ENCODE results near the gene FARS2. TPM values are rescaled to one million over a fixed set of nuclear protein-coding genes. Genes with fewer than 3 reads are reported as not detected.

FARS2 gene
- total RNA-seq, 2 donors from 2014 or later = 16.2 to 18.3 TPM

DNA sequence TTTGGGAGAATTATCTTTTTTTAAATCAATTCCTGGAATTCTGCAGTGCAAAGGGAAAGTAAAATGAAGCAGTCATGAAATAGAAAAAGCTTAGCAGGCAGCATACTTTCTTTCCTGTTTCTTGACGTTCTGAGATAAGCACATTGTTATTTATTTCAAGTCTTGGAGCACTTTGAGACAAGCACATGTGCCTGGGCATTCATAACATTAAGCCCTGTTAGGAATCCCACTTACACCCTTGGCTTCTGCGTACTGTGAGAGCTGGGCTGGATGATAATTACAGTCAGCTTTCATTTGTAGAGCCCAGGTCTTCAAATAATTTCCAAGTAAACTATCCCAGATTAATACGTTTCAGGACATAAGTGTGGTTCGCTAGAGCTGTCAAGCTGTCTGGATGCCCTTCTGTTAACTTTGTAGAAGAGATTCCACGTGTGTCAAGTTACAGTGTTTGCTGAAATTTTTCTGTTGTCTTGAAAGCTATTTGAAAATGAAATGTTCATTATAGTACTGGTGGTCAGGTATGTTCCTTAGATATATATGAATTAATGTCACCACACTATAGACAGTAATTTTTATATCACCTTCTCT lies 8.9 kb downstream of the FARS2 start:
- Histone ChIP-seq H3K9ac (ENCODE audit: extremely low read depth, low read length, poor library complexity, severe bottlenecking) (no peak overlapping the region), H3K4me3 (ENCODE audit: low read length) (no peak overlapping the region), H3K9me3 (ENCODE audit: control insufficient read depth, low read length) (no peaks in the 10 kb centered on the region), H3K27me3 (ENCODE audit: control insufficient read depth, insufficient read depth, low read length, poor library complexity, severe bottlenecking) (no peaks in the 10 kb centered on the region), H3K4me1 (ENCODE audit: control insufficient read depth, insufficient read depth, low read length) (no peaks in the 10 kb centered on the region), H3K36me3 (ENCODE audit: control insufficient read depth, insufficient read depth, low read length) (peaks cover 4% of the 10 kb centered on the region), H3K27ac (ENCODE audit: low read depth, low read length) (no peak overlapping the region)
- H3K4me3 Mint-ChIP-seq = no peak overlapping the region
- H3K4me1 Mint-ChIP-seq = peaks cover 4% of the 10 kb centered on the region
- H3K9me3 Mint-ChIP-seq = peaks cover 10% of the 10 kb centered on the region
- peaks cover 22% of the 10 kb centered on the region for H3K36me3 Mint-ChIP-seq (ENCODE audit: low read depth)
- DNase-seq = no peak
- TF ChIP-seq, protein P1, sequence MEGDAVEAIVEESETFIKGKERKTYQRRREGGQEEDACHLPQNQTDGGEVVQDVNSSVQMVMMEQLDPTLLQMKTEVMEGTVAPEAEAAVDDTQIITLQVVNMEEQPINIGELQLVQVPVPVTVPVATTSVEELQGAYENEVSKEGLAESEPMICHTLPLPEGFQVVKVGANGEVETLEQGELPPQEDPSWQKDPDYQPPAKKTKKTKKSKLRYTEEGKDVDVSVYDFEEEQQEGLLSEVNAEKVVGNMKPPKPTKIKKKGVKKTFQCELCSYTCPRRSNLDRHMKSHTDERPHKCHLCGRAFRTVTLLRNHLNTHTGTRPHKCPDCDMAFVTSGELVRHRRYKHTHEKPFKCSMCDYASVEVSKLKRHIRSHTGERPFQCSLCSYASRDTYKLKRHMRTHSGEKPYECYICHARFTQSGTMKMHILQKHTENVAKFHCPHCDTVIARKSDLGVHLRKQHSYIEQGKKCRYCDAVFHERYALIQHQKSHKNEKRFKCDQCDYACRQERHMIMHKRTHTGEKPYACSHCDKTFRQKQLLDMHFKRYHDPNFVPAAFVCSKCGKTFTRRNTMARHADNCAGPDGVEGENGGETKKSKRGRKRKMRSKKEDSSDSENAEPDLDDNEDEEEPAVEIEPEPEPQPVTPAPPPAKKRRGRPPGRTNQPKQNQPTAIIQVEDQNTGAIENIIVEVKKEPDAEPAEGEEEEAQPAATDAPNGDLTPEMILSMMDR (conservative IDR thresholded peaks at IDR 0.05) = no peak
- H3K27me3 Mint-ChIP-seq (ENCODE audit: insufficient read depth) = no peaks in the 10 kb centered on the region
- no peak overlapping the region for H3K27ac Mint-ChIP-seq
- 79 to 80% methylated on average over 2 to 5 of the region's 5 CpGs for WGBS, 2 experiments (ENCODE audit: insufficient coverage in 1 of 2, insufficient read length in 1 of 2)

DNA sequence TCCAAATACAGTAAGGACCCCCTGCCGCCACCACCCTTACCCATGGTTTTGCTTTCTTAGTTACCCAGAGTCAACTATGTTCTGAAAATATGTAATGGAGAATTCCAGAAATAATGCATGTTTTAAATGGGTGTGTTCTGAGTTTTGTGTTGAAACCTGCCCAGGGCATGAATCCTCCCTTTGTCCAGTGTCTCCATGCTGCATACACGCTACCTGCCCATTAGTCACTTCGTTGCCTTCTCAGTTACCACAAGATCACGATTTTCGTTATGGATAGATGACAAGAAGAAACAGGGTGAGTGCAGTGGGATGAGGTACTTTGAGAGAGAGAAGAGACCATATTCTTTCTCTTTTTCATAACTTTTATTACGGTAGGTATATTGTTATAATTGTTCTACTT lies 10.6 kb downstream of the FARS2 start:
- WGBS, 2 experiments (ENCODE audit: insufficient coverage in 1 of 2, insufficient read length in 1 of 2) = 96% methylated on average over 4 of the region's 6 CpGs; no CpG with 5 or more reads in 1 of the 2 experiments
- Histone ChIP-seq H3K27me3 (ENCODE audit: control insufficient read depth, insufficient read depth, low read length, poor library complexity, severe bottlenecking) (no peaks in the 10 kb centered on the region), H3K4me3 (ENCODE audit: low read length) (no peak overlapping the region), H3K9me3 (ENCODE audit: control insufficient read depth, low read length) (no peaks in the 10 kb centered on the region), H3K36me3 (ENCODE audit: control insufficient read depth, insufficient read depth, low read length) (peaks cover 2% of the 10 kb centered on the region), H3K27ac (ENCODE audit: low read depth, low read length) (no peak overlapping the region), H3K9ac (ENCODE audit: extremely low read depth, low read length, poor library complexity, severe bottlenecking) (no peak overlapping the region), H3K4me1 (ENCODE audit: control insufficient read depth, insufficient read depth, low read length) (no peaks in the 10 kb centered on the region)
- Mint-ChIP-seq H3K27ac (no peak overlapping the region), H3K27me3 (ENCODE audit: insufficient read depth) (no peaks in the 10 kb centered on the region), H3K36me3 (ENCODE audit: low read depth) (peaks cover 17% of the 10 kb centered on the region), H3K9me3 (peaks cover 6% of the 10 kb centered on the region), H3K4me3 (no peak overlapping the region), H3K4me1 (peaks cover 10% of the 10 kb centered on the region)
- TF ChIP-seq, protein P1 (conservative IDR thresholded peaks at IDR 0.05) = no peak
- DNase-seq = no peak

DNA sequence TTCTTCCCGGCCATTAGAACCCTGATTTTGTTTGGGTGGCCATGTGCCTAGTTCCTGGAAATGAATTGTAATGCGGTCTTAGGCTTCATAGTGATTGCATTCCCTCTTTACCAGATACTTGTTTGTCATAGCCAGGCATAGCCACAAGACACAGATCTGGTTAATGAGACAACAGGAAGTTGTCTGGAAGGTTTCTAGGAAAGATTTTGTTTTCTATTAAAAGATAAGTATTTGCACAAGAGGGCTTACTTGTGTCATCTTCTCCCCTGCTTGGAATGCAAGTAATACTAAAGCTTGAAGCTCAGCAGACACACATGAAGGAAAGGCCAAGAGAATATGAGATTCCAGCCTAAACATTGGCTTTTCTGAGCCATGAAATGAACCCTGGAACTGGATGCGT lies 12.9 kb downstream of the FARS2 start:
- Mint-ChIP-seq H3K27me3 (ENCODE audit: insufficient read depth) (no peaks in the 10 kb centered on the region), H3K4me1 (peaks cover 21% of the 10 kb centered on the region)
- H3K9me3 ChIP-seq (ENCODE audit: control insufficient read depth, low read length) = no peaks in the 10 kb centered on the region

More for the DNA sequence above, 12.9 kb downstream of the FARS2 start:
- H3K36me3 ChIP-seq (ENCODE audit: control insufficient read depth, insufficient read depth, low read length) = no peaks in the 10 kb centered on the region
- no peak overlapping the region for H3K4me3 Mint-ChIP-seq
- H3K27me3 ChIP-seq (ENCODE audit: control insufficient read depth, insufficient read depth, low read length, poor library complexity, severe bottlenecking) = no peaks in the 10 kb centered on the region
- DNase-seq = no peak
- H3K9ac ChIP-seq (ENCODE audit: extremely low read depth, low read length, poor library complexity, severe bottlenecking) = no peak overlapping the region
- no peak overlapping the region for H3K27ac ChIP-seq (ENCODE audit: low read depth, low read length)
- TF ChIP-seq, protein P1 (conservative IDR thresholded peaks at IDR 0.05) = no peak
- H3K36me3 Mint-ChIP-seq (ENCODE audit: low read depth) = peaks cover 2% of the 10 kb centered on the region
- no peak overlapping the region for H3K4me3 ChIP-seq (ENCODE audit: low read length)
- no peaks in the 10 kb centered on the region for H3K4me1 ChIP-seq (ENCODE audit: control insufficient read depth, insufficient read depth, low read length)
- 96 to 100% methylated on average over 1 to 3 of the region's 3 CpGs for WGBS, 2 experiments (ENCODE audit: insufficient coverage in 1 of 2, insufficient read length in 1 of 2)
- no peaks in the 10 kb centered on the region for H3K9me3 Mint-ChIP-seq
- no peak overlapping the region for H3K27ac Mint-ChIP-seq
